Stimulated activated CD8-positive, alpha-beta memory T cell treated with anti-CD3 and anti-CD28 coated beads, Interleukin-4, amount 100 ng/mL, for 24 hours (primary cell): ENCODE results near the gene RNF220.

Source experiments
- DNase-seq: peaks from one replicate; pipeline ENCODE4 v3.0.0-alpha.2; 2020; ENCODE audit warnings: low read depth

Gene RNF220

GRCh38 chr1:44587796-44588460 is 182.9 kb downstream of the RNF220 start:
- no peak for DNase-seq

- DNase-seq: no peak
These were observed 183.6 kb downstream of the RNF220 start for GRCh38 chr1:44588551-44589210.

GRCh38 chr1:44590475-44590874 is 185.4 kb downstream of the RNF220 start:
- no peak for DNase-seq

- no peak for DNase-seq
These were observed 186.3 kb downstream of the RNF220 start for GRCh38 chr1:44591381-44591780.

- DNase-seq: no peak
These were observed 187.4 kb downstream of the RNF220 start for GRCh38 chr1:44592208-44593145.

- DNase-seq: no peak
These were observed 189.3 kb downstream of the RNF220 start for GRCh38 chr1:44594353-44594752.

- peak; percentile 71 for DNase-seq
These were observed 190.0 kb downstream of the RNF220 start for GRCh38 chr1:44594871-44595735.

GRCh38 chr1:44596511-44596910 is 191.5 kb downstream of the RNF220 start:
- no peak for DNase-seq

- no peak for DNase-seq
These were observed 193.1 kb downstream of the RNF220 start for GRCh38 chr1:44598167-44598566.

GRCh38 chr1:44602634-44603628 is 197.9 kb downstream of the RNF220 start:
- DNase-seq: no peak

- DNase-seq: no peak
These were observed 198.7 kb downstream of the RNF220 start for GRCh38 chr1:44603718-44604117.

GRCh38 chr1:44604157-44604955 is 199.3 kb downstream of the RNF220 start:
- DNase-seq: no peak

- no peak for DNase-seq
These were observed 201.0 kb downstream of the RNF220 start for GRCh38 chr1:44605914-44606615.

GRCh38 chr1:44606701-44607281 is 201.7 kb downstream of the RNF220 start:
- DNase-seq: no peak

- DNase-seq: no peak
These were observed 203.1 kb downstream of the RNF220 start for GRCh38 chr1:44608141-44608540.

- DNase-seq: peak; percentile 11
These were observed 204.3 kb downstream of the RNF220 start for GRCh38 chr1:44609412-44609767.

GRCh38 chr1:44609768-44610526 is 204.9 kb downstream of the RNF220 start:
- no peak for DNase-seq
